TTC549 (cell line): ENCODE results near the gene ATP6V1F.
"Not testable (repeated sequence)": the region's sequence is repeated elsewhere in the genome, so short reads cannot be mapped to it uniquely, and the experiment has no call there.

ENCODE experiments used
- FAIRE-seq: peaks from 2 replicates; lab custom pipeline; 2012; peaks lifted over from hg19 to GRCh38; lab: Jason Lieb, UNC

ATP6V1F gene

DNA sequence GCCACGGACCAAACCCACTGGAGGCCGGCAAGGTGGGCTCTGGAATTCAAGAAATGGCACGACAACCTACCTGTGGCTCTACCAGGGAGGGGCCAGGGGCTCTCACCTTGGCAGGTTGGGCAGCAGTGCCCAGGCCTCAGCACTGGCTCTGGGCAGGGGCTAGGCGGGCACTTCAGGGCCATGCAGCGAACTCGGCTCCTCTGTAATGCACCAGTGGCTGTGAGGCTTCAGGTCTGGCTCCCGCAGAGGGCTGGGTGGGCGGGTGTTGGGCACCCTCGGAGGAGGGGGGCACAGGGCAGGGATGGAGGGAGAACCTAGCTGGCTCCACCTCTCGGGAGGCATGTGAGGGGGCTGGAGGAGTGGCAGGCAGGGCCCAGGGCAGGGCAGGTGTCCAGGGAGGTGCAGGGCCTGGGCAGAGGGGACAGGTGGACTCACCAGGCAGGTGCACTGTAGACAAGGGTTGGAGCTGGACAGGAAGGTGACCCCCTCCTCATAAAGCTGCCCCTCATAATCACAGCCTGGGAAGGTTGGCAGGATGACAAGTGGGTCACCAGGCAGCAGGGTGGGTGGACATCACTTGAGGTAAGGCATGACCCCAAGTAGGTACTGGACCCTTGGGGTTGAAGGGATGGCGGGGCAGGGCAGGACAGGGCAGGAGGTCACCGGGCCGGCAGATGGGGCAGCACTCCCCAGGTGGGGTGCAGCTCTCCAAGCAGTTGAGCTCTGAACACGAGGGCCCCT lies 41.1 kb downstream of the ATP6V1F start:
- no peak for FAIRE-seq

GRCh38 chr7:128904381-128905197 lies 41.9 kb downstream of the ATP6V1F start:
- no peak for FAIRE-seq

DNA sequence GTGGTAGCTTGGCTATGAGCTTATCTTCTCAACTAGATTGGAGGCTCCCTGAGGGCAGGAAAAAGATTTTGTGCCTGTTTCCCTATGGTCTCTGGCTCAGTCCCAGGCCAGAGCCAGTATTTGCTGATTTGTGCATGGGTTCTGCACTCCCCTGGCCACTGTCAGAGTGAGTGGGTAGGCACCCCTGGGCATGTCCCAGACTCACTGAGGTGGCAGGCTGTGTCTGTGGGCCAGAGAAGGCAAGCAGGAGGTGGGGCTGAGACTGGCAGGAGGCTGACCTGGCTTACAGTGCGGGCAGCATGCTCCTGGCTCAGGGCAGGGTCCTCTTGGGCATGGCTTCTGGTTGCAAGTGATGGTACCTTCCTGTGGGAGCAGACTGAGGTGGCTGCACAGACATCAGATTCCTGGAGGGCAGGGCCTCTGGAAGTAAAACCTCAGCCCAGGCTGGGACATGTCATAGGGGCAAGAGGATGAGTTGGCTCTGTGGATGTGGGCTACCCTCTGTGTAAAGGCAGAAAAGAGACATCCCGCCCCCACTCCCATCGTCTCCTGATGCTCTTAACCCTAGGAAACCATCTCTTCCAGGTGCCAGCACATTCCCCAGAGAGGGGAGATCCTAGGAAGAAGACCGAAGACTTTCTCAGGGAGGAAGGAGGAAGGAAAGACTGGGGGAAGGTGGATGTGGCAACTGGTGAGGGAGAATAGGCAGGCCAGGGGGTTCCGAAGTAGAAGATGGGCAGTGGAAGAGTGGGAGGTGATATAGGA lies 43.5 kb downstream of the ATP6V1F start:
- no peak for FAIRE-seq

GRCh38 chr7:128906766-128907559 lies 44.3 kb downstream of the ATP6V1F start:
- FAIRE-seq: no peak

DNA sequence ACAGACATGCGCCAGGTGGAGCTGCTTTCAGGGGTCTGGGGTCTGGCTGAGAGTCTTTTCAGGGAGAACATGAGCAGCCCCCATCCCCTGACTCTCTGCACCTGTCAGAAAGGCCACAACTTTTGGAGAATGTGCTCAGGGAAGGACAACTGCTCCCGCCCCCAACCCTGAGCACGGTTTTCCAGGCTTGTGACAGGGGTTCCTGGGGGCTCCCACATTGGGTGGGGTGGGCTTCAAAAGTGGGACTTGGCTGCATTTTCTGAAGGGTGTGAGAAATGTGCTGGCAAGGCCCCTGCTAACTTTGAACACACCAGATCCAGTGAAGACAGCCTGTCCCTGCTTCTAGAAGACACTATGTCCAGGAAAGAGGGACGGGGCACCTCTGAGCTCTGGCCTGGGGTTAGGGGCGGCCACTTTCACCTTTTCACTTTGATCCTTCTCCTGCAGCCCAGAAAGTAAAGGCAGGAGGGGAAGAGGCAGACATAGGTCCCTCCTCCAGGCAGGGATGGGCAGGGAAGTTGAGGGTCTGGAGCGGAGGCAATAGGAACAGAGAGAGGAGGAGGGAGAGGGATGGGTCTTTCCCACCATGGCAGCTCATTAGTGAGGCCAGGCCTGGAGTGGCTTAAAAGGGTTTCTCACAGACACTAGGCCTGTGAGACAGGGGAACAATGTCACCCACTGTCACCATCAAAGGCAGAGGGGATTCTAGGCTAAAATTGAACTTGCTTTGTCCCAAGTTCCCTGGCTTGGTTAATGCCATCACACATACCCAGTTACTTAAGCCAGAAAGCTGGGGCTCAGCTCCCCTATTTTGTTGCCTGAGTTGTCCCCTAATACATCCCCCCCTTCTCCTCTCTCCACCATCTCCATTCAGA lies 46.3 kb downstream of the ATP6V1F start:
- FAIRE-seq: no peak

DNA sequence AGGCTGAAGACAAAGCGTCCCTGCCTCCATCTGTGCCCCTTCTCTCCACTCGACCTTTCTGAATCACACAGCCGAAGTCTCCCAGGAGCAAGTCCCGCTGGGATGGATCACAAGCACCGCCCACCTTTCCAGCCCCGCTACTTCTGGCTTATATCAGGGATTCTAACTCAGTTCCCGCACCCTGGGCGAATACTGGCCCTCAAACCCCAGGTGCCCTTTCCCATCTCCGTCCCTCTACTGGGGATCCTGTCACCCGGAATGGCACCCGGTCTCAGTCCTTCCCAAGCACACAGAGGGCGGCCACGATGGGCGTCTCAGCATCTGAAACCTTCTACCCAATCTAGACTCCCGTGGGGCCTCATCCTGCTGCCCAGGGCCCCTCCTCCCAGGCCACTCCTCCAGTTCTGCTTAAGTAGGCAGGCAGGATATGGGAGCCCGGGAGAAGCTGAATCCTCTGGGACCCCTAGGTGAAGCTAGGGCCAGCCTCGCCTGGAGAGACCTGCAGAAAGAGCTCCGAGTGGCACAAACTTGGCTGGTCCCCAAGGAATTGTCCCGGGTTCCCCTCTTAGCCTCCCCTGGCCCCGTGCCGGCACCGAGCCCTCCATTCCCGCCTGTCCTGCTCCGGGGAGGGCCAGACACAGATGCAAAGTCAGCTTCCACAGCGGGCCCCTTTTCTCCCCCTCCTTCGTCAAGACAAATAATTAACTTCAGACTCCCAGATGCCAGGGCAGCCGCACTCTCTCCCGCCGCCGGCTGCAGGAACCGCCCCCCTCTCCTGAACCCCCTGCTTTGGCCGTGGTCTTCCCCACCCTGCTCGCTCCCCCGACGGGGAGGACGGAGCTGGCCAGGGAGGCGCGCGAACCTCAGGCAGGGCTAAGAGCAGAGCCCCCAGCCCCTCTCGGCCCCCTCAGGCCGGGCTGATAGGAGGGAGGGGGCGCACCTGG lies 47.2 kb downstream of the ATP6V1F start:
- no peak for FAIRE-seq

DNA sequence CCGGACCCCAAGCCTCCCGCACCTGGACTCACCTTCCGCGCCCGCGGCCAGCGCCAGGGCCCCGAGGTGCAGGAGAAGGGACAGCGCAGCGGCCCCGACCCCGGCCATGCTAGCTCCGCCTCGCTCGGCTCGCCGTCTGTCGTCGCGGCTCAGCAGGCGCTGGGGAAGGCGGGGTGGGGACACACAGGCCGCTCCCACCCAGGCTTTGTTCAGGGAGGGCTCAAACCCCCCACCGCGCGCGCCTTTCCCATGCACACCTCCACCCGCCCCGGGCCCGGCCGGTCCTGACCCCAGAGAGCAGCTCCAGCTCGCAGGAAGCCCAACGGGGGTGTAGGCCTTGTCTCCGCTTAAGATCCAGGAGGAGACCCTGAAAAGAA lies 47.9 kb downstream of the ATP6V1F start, which contains the start of gene KCP:
TSS of gene KCP (minus strand) at position 141 of the 377 bp plus-strand sequence. CDS start at position 108, 33 bp downstream.
- FAIRE-seq: no peak

DNA sequence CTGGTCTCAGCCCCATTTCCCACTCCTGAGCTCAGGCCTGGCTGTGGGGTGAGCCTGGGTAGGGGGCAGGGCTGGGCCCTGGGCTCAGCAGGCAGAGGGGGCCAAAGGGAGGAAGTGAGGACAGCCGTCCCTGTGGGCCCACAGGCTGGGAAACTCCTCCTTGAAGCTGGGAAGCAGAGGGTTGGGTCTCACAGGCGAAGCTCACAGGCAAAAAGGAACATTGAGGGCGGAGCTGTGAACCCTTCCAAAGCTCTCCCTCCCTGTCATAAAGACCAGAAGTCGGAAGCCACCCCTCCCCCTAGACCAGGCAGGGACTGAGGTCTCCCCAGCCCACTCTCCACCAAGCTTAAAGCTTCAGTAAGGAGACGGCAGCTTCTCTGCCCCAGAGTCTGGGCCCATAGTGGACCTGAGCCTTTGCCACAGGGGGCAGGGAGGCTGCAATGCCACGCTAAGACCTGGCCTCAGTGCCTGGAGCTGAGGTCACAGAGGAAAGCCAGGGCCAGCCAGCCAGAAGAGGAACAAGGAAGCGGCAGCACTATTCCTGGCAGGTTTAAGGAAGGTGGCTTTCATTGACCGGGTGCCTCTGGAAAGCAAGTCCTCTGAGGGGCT lies 48.9 kb downstream of the ATP6V1F start:
- FAIRE-seq: no peak

GRCh38 chr7:128912281-128912680 lies 49.6 kb downstream of the ATP6V1F start:
- FAIRE-seq: no peak

- not testable (repeated sequence) for FAIRE-seq
Observed at GRCh38 chr7:128912709-128913495, 50.2 kb downstream of the ATP6V1F start.

- no peak for FAIRE-seq
Observed at GRCh38 chr7:128913870-128914565, 51.4 kb downstream of the ATP6V1F start.

DNA sequence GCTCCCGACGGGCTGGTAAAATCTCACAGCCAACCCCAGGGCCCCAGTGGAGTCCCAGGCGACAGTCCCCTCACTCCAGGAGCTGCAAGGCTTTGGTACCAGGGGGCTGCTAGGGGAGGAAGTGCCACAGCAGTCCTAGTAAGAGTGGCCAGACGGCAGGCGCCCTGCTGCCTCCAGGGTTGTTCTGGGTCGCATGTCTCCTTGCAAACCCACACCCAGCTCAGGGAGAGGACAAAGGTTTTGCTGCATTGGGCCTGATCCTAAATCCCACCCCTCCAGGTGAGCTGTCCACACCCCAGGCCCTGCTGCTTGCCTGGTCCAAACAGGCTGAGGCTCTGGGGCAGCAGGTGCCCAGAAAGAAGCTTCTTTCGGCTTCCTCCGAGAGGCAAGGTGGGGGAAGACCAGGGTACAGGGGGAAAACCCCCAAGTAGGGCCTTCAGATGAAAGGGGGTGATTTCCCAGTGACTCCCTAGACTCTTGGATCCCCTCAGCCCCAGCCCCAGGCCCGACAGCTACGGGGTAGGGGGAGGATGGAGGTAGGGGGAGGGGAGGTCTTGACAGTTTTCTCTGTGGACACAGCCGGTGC lies 52.0 kb downstream of the ATP6V1F start:
- FAIRE-seq: no peak

DNA sequence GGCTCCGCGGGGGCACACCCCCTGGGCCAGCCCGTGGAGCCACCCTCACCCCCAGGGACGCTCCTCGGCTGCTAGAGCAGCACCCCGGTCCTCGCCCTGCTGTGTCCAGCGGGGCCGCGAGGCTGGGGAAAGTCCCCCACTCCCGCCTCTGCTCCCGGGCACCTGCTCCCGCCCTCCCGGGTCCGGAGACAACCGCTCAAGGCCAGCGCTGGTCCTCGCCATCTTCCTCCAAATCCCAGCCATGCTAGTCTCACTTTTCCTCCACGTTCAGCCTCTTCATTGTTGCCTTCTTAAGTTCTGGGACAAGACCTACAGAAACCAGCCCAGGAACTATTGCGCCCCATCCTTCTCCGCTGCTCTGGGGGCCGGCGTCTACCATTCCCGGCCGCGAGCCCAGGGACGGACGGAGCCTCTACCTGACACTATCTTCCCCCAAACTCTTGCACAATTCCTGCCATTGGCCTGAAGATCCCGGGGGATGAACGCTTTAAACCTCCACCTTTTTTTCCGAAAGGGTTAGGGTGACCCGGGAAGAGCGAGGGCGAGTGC lies 52.7 kb downstream of the ATP6V1F start:
- no peak for FAIRE-seq
